Measurements from ENCODE around the gene MYO10. TPM values are rescaled to one million over a fixed set of nuclear protein-coding genes. Genes with fewer than 3 reads are reported as not detected.

Gene MYO10
- total and polyA plus RNA-seq, 2 of the 8 experiments (the other 6 are each of a cell fraction or from before 2014, with no cell fraction given): 21.5 to 107 TPM

GRCh38 chr5:16978296-16978695 lies 42.2 kb upstream of the MYO10 start:
- no peak overlapping the region for H4K8ac ChIP-seq (ENCODE audit: extremely low read depth, insufficient read depth, low read length)
- no peaks in the 10 kb centered on the region for H3K79me1 ChIP-seq (ENCODE audit: low read depth, low read length)
- H3K56ac ChIP-seq (replicated peaks; ENCODE audit: insufficient read length, low read depth, low read length): no peak overlapping the region
- no peak overlapping the region for H3K27ac ChIP-seq (ENCODE audit: low read depth, low read length)
- no peaks in the 10 kb centered on the region for H3K27me3 ChIP-seq (replicated peaks in 1 of 4; ENCODE audit: control insufficient read depth in 3 of 4, extremely low read depth in 1 of 4, insufficient read depth in 3 of 4, low read length in 3 of 4)
- no peaks in the 10 kb centered on the region for H3K9me3 ChIP-seq (ENCODE audit: insufficient read depth in 2 of 2, low read depth in 1 of 2, low read length in 1 of 2)
- no peak overlapping the region for H3K23ac ChIP-seq (ENCODE audit: insufficient read length)
- H2BK15ac ChIP-seq (ENCODE audit: low read length): no peak overlapping the region
- H2BK120ac ChIP-seq (replicated peaks; ENCODE audit: low read depth, low read length): no peak overlapping the region
- FAIRE-seq: no peak
- H3K4ac ChIP-seq (replicated peaks; ENCODE audit: insufficient read length, low read depth, low read length): no peak overlapping the region
- H3K4me2 ChIP-seq (ENCODE audit: insufficient read depth in 1 of 2, low read depth in 2 of 2, low read length in 2 of 2): no peak overlapping the region
- H3K4me1 ChIP-seq (replicated peaks in 1 of 4; ENCODE audit: control insufficient read depth in 3 of 4, insufficient read depth in 4 of 4, low read length in 3 of 4): no peaks in the 10 kb centered on the region
- POLR2A ChIA-PET (ENCODE audit: partially characterized antibody): no interaction called here
- no peak overlapping the region for H3K9ac ChIP-seq (replicated peaks in 1 of 4; ENCODE audit: extremely low read depth in 1 of 4, low read depth in 3 of 4, low read length in 3 of 4)
- no peaks in the 10 kb centered on the region for H3K36me3 ChIP-seq (ENCODE audit: control insufficient read depth in 2 of 4, insufficient read depth in 4 of 4, low read length in 3 of 4)
- no peak overlapping the region for H3K14ac ChIP-seq (ENCODE audit: insufficient read length)
- no peak overlapping the region for H4K5ac ChIP-seq (ENCODE audit: insufficient read length, low read depth, low read length)
- H3K18ac ChIP-seq (ENCODE audit: extremely low read depth, low read length): no peak overlapping the region
- no peaks in the 10 kb centered on the region for H3K23me2 ChIP-seq (ENCODE audit: low read depth, low read length)
- no peaks in the 10 kb centered on the region for H4K20me1 ChIP-seq (replicated peaks in 1 of 2; ENCODE audit: control insufficient read depth in 1 of 2, insufficient read depth in 2 of 2, low read length in 2 of 2)
- H2BK12ac ChIP-seq (ENCODE audit: low read depth, low read length): no peak overlapping the region
- no peak overlapping the region for H4K91ac ChIP-seq (replicated peaks; ENCODE audit: insufficient read length, low read length)
- H3K4me3 ChIP-seq (ENCODE audit: extremely low read depth in 1 of 4, insufficient read depth in 2 of 4, low read depth in 3 of 4, low read length in 4 of 4): no peak overlapping the region
- DNase-seq (ENCODE audit: low read depth in 1 of 2, low spot score in 2 of 2): no peak
- H2BK5ac ChIP-seq (ENCODE audit: low read depth, low read length): no peak overlapping the region
- H3K79me2 ChIP-seq (ENCODE audit: control insufficient read depth in 1 of 2, insufficient read depth in 2 of 2, low read length in 2 of 2): no peaks in the 10 kb centered on the region
- H2AFZ ChIP-seq (ENCODE audit: low read length): no peak overlapping the region
- CTCF ChIA-PET (ENCODE audit: partially characterized antibody): interaction anchor here (0.6 kb wide), 2 partner anchors 25 to 110 kb away, joined by 3 to 6 read pairs; no protein-coding TSS in a partner anchor
- no peak overlapping the region for H2AK5ac ChIP-seq (ENCODE audit: low read depth, low read length)
- H2BK20ac ChIP-seq (ENCODE audit: low read length): no peak overlapping the region
- no peak for TF ChIP-seq TAF1 (IDR thresholded peaks at IDR 0.05; ENCODE audit: low read depth, low read length)
- TF ChIP-seq CBX5 (IDR thresholded peaks at IDR 0.05; ENCODE audit: low read depth, low read length): no peak
- TF ChIP-seq POLR2AphosphoS5 (IDR thresholded peaks at IDR 0.05; ENCODE audit: low read depth, low read length): no peak
- TF ChIP-seq FOSL1 (IDR thresholded peaks at IDR 0.05; ENCODE audit: insufficient read depth, low read depth, low read length): no peak
- no peak for TF ChIP-seq SP2 (IDR thresholded peaks at IDR 0.05; ENCODE audit: low read length)
- TF ChIP-seq SIX5 (IDR thresholded peaks at IDR 0.05; ENCODE audit: low read depth, low read length): no peak
- no peak for TF ChIP-seq POU5F1 (IDR thresholded peaks at IDR 0.05; ENCODE audit: low read depth, low read length)
- TF ChIP-seq EZH2 (IDR thresholded peaks at IDR 0.05; ENCODE audit: low read depth, low read length, severe bottlenecking): no peak
- no peak for TF ChIP-seq NANOG (IDR thresholded peaks at IDR 0.05; ENCODE audit: insufficient read depth, low read depth, low read length, poor library complexity, severe bottlenecking)
- no peak for TF ChIP-seq RBBP5 (IDR thresholded peaks at IDR 0.05; ENCODE audit: borderline replicate concordance, low read depth, low read length)
- TF ChIP-seq CTCF (IDR thresholded peaks at IDR 0.05; ENCODE audit: control extremely low read depth in 1 of 3, insufficient read depth in 1 of 3, low read depth in 1 of 3, low read length in 3 of 3): no peak
- TF ChIP-seq MAX (IDR thresholded peaks at IDR 0.05): no peak
